DND-41 (cell line): Measurements from ENCODE around the gene PELI2.

Experiments used
- EZH2 ChIP-seq: IDR thresholded peaks from 3 replicates; pipeline ENCODE4 v1.6.1; 2012; ENCODE audit warnings: borderline replicate concordance, low read depth, mild to moderate bottlenecking, moderate library complexity, low read length, inconsistent platforms; ENCODE audit not compliant: severe bottlenecking
- TF ChIP-seq, protein P1 (sequence below): IDR thresholded peaks from 2 replicates; pipeline ENCODE4 v1.5.1; 2012; ENCODE audit warnings: borderline replicate concordance, low read length, moderate library complexity, mild to moderate bottlenecking; ENCODE audit not compliant: poor library complexity, severe bottlenecking; ENCODE audit errors: extremely low read depth

DNA sequence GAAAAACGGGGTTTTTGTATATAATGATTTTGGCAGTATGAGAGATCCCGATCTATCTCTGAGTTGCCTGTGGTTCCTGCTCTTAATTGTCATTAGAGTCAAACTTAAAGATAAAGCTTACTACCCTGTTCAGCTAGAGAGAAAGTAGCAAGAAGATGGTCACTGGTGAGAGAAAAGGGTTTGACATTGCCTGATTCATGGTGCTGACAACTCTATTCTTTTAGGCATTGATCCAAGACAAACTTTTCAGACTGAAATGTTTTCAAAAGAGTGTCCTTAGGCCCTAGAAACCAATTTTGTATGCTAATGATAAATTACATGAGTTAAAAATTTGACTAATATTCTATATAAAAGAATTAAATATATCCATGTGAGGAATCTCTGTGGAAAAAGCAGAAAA, 35.1 kb downstream of the PELI2 start:
- TF ChIP-seq, protein P1, sequence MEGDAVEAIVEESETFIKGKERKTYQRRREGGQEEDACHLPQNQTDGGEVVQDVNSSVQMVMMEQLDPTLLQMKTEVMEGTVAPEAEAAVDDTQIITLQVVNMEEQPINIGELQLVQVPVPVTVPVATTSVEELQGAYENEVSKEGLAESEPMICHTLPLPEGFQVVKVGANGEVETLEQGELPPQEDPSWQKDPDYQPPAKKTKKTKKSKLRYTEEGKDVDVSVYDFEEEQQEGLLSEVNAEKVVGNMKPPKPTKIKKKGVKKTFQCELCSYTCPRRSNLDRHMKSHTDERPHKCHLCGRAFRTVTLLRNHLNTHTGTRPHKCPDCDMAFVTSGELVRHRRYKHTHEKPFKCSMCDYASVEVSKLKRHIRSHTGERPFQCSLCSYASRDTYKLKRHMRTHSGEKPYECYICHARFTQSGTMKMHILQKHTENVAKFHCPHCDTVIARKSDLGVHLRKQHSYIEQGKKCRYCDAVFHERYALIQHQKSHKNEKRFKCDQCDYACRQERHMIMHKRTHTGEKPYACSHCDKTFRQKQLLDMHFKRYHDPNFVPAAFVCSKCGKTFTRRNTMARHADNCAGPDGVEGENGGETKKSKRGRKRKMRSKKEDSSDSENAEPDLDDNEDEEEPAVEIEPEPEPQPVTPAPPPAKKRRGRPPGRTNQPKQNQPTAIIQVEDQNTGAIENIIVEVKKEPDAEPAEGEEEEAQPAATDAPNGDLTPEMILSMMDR: no peak
- no peak for TF ChIP-seq EZH2
